Middle frontal gyrus (tissue), 1 donor: ENCODE data around the gene IMPACT.
A peak's percentile ranks its signal among the peaks of the same experiment; 100 is the strongest.

Experiments used
- DNase-seq: peaks from one replicate; pipeline ENCODE4 v3.0.0-alpha.2; 2015; ENCODE audit warnings: low spot score; ENCODE audit errors: extremely low spot score

The IMPACT gene

GRCh38 chr18:24426398-24427294 lies at the start of gene IMPACT:
Gene IMPACT (plus strand): TSS chr18:24426670. CDS start chr18:24426757, 87 bp downstream.
- DNase-seq = peak; percentile 54

- DNase-seq = no peak
These were observed 47.9 kb upstream of the IMPACT start for GRCh38 chr18:24378598-24378997.

GRCh38 chr18:24380163-24380747 lies 46.2 kb upstream of the IMPACT start:
- DNase-seq = no peak

- no peak for DNase-seq
These were observed 45.3 kb upstream of the IMPACT start for GRCh38 chr18:24381126-24381525.

- no peak for DNase-seq
These were observed 39.8 kb upstream of the IMPACT start for GRCh38 chr18:24386681-24387080.

- DNase-seq = no peak
These were observed 37.5 kb upstream of the IMPACT start for GRCh38 chr18:24388957-24389356.

- no peak for DNase-seq
These were observed 31.2 kb upstream of the IMPACT start for GRCh38 chr18:24395049-24395795.

GRCh38 chr18:24396082-24396633 lies 30.3 kb upstream of the IMPACT start:
- DNase-seq = no peak

GRCh38 chr18:24397131-24397693 lies 29.3 kb upstream of the IMPACT start:
- DNase-seq = peak; percentile 79

GRCh38 chr18:24397694-24398368 lies 28.6 kb upstream of the IMPACT start, which contains the start of gene OSBPL1A:
Gene OSBPL1A (minus strand): TSS chr18:24397824. CDS start chr18:24377533, 20,291 bp downstream.
- DNase-seq = peak; percentile 69

GRCh38 chr18:24398540-24398939 lies 27.9 kb upstream of the IMPACT start:
- no peak for DNase-seq

- DNase-seq = no peak
These were observed 25.9 kb upstream of the IMPACT start for GRCh38 chr18:24400587-24400986.

GRCh38 chr18:24402209-24402785 lies 24.2 kb upstream of the IMPACT start:
- no peak for DNase-seq

GRCh38 chr18:24403076-24403475 lies 23.4 kb upstream of the IMPACT start:
- no peak for DNase-seq

- no peak for DNase-seq
These were observed 21.9 kb upstream of the IMPACT start for GRCh38 chr18:24404591-24404990.

GRCh38 chr18:24408496-24408895 lies 18.0 kb upstream of the IMPACT start:
- DNase-seq = no peak

- DNase-seq = no peak
These were observed 13.3 kb upstream of the IMPACT start for GRCh38 chr18:24413148-24413547.

GRCh38 chr18:24414349-24415003 lies 12.0 kb upstream of the IMPACT start:
- no peak for DNase-seq

- no peak for DNase-seq
These were observed 9.0 kb upstream of the IMPACT start for GRCh38 chr18:24417480-24417879.

GRCh38 chr18:24420551-24420950 lies 5.9 kb upstream of the IMPACT start:
- DNase-seq = no peak
